Endothelial cell of umbilical vein (primary cell): ENCODE results near the gene CHSY1.

Experiments
- CTCF ChIP-seq, 2 donors: IDR thresholded peaks; 1 replicate in 1 of 2; 2 replicates in 1 of 2; pipeline ENCODE4 v1.5.1; 2011; ENCODE audit warnings: low read length in 2 of 2, mild to moderate bottlenecking in 2 of 2, moderate library complexity in 2 of 2, control low read depth in 1 of 2, inconsistent platforms in 1 of 2, low read depth in 1 of 2; ENCODE audit not compliant: insufficient read depth in 1 of 2; ENCODE audit errors: extremely low read depth in 1 of 2
- EZH2 ChIP-seq: IDR thresholded peaks from 2 replicates; pipeline ENCODE4 v1.6.1; 2012; ENCODE audit warnings: borderline replicate concordance, low read depth, mild to moderate bottlenecking, moderate library complexity, low read length, inconsistent platforms; ENCODE audit not compliant: severe bottlenecking
- FOS ChIP-seq: IDR thresholded peaks from 2 replicates; pipeline ENCODE4 v1.6.1; 2011; ENCODE audit warnings: mild to moderate bottlenecking, low read length, moderate library complexity, borderline replicate concordance; ENCODE audit not compliant: insufficient read depth
- MAX ChIP-seq: IDR thresholded peaks from 2 replicates; pipeline ENCODE4 v1.6.1; 2011; ENCODE audit not compliant: insufficient read depth, insufficient read length
- POLR2AphosphoS5 ChIP-seq: IDR thresholded peaks from 2 replicates; pipeline ENCODE4 v1.6.1; 2012; ENCODE audit warnings: low read depth, mild to moderate bottlenecking, control low read depth, low read length, moderate library complexity; ENCODE audit not compliant: insufficient read depth

- TF ChIP-seq POLR2AphosphoS5 (peak; percentile 79), CTCF (IDR thresholded peaks at IDR 0.05; ENCODE audit: extremely low read depth in 1 of 2, insufficient read depth in 1 of 2, low read depth in 1 of 2, low read length in 2 of 2) (peak; percentile 12 to 25), FOS (no peak), MAX (peak; percentile 35), EZH2 (no peak)
These were observed at the start of gene CHSY1 for GRCh38 chr15:101251830-101252820.
